Gastrocnemius medialis (tissue), 4 donors: Measurements from ENCODE around the gene SPINT2.

Experiments used
- CTCF ChIP-seq, 5 experiments: fragments of 450-650 bp in 3 of 5; fragments of 200-600 bp in 2 of 5; sonication (generic) in 2 of 5; IDR thresholded peaks in 4 of 5; conservative IDR thresholded peaks in 1 of 5; 1 replicate in 4 of 5; 2 replicates in 1 of 5; pipeline ENCODE4 v1.5.1; 2016 to 2019; ENCODE audit warnings: antibody characterized with exemption in 5 of 5, mild to moderate bottlenecking in 3 of 5, moderate library complexity in 3 of 5
- POLR2A ChIP-seq, 2 donors: fragments of 450-650 bp; IDR thresholded peaks; one replicate each; pipeline ENCODE4 v1.6.1; 2017; ENCODE audit warnings: antibody characterized with exemption in 2 of 2, mild to moderate bottlenecking in 2 of 2, moderate library complexity in 2 of 2

- TF ChIP-seq POLR2A (IDR thresholded peaks at IDR 0.05) = no peak
- no peak for TF ChIP-seq CTCF (IDR thresholded peaks at IDR 0.05 in 4 of 5, conservative IDR thresholded peaks at IDR 0.05 in 1 of 5)
Observed at GRCh38 chr19:38221919-38222830, 42.2 kb upstream of the SPINT2 start.
